Astrocyte (in vitro differentiated cells and primary cell): ENCODE measurements around the gene CACNA2D1. TPM values are rescaled to one million over a fixed set of nuclear protein-coding genes. Genes with fewer than 3 reads are reported as not detected.

Source experiments
- DNase-seq: peaks from one replicate; pipeline ENCODE4 v3.0.0-alpha.2; 2010; ENCODE audit warnings: low read depth
- FAIRE-seq: peaks from 2 replicates; lab custom pipeline; 2011; peaks lifted over from hg19 to GRCh38; lab: Jason Lieb, UNC
- H2AFZ ChIP-seq: 2 replicates; pipeline ENCODE4 v1.6.0; 2012; ENCODE audit warnings: low read depth, low read length, inconsistent platforms
- H3K27ac ChIP-seq: 2 replicates; pipeline ENCODE4 v1.5.1; 2011; ENCODE audit warnings: low read depth, low read length, inconsistent platforms
- H3K27me3 ChIP-seq: 2 replicates; pipeline ENCODE4 v1.6.0; 2011; ENCODE audit warnings: low read length, inconsistent platforms; ENCODE audit not compliant: insufficient read depth
- H3K36me3 ChIP-seq: 2 replicates; pipeline ENCODE4 v1.5.1; 2011; ENCODE audit warnings: low read length, inconsistent platforms; ENCODE audit not compliant: insufficient read depth
- H3K4me1 ChIP-seq: 2 replicates; pipeline ENCODE4 v1.5.1; 2011; ENCODE audit warnings: low read length, inconsistent platforms; ENCODE audit not compliant: insufficient read depth
- H3K4me2 ChIP-seq: 2 replicates; pipeline ENCODE4 v1.6.0; 2012; ENCODE audit warnings: low read length, inconsistent platforms
- H3K4me3 ChIP-seq: 2 replicates; pipeline ENCODE4 v1.5.1; 2011; ENCODE audit warnings: low read depth, mild to moderate bottlenecking, low read length, inconsistent platforms; ENCODE audit not compliant: insufficient read depth
- H3K79me2 ChIP-seq: 2 replicates; pipeline ENCODE4 v1.6.0; 2012; ENCODE audit warnings: mild to moderate bottlenecking, low read length, inconsistent platforms; ENCODE audit not compliant: insufficient read depth
- H3K9ac ChIP-seq: 2 replicates; pipeline ENCODE4 v1.6.0; 2012; ENCODE audit warnings: mild to moderate bottlenecking, low read length, inconsistent platforms
- H3K9me3 ChIP-seq: 2 replicates; pipeline ENCODE4 v1.5.1; 2012; ENCODE audit warnings: low read depth, mild to moderate bottlenecking, low read length, inconsistent platforms; ENCODE audit not compliant: insufficient read depth
- H4K20me1 ChIP-seq: 2 replicates; pipeline ENCODE4 v1.6.0; 2012; ENCODE audit warnings: low read length, inconsistent platforms; ENCODE audit not compliant: insufficient read depth
- H3K27ac Mint-ChIP-seq: one replicate; pipeline ENCODE4 v1.8.0; 2021; ENCODE audit warnings: mild to moderate bottlenecking, mixed read lengths; ENCODE audit not compliant: unreplicated experiment
- H3K27me3 Mint-ChIP-seq: one replicate; pipeline ENCODE4 v1.8.0; 2021; ENCODE audit warnings: low read depth, mixed read lengths; ENCODE audit not compliant: unreplicated experiment
- H3K36me3 Mint-ChIP-seq: one replicate; pipeline ENCODE4 v1.8.0; 2021; ENCODE audit warnings: low read depth, mixed read lengths; ENCODE audit not compliant: unreplicated experiment
- H3K4me1 Mint-ChIP-seq: one replicate; pipeline ENCODE4 v1.8.0; 2021; ENCODE audit warnings: low read depth, mixed read lengths; ENCODE audit not compliant: unreplicated experiment
- H3K4me3 Mint-ChIP-seq: one replicate; pipeline ENCODE4 v1.8.0; 2021; ENCODE audit warnings: mild to moderate bottlenecking, moderate library complexity, mixed read lengths; ENCODE audit not compliant: unreplicated experiment
- H3K9me3 Mint-ChIP-seq: one replicate; pipeline ENCODE4 v1.8.0; 2021; ENCODE audit warnings: mild to moderate bottlenecking, mixed read lengths; ENCODE audit not compliant: unreplicated experiment
- CTCF ChIP-seq: IDR thresholded peaks from 2 replicates; pipeline ENCODE4 v1.5.1; 2011; ENCODE audit warnings: low read depth, mild to moderate bottlenecking, inconsistent platforms, low read length, moderate library complexity; ENCODE audit not compliant: insufficient read depth
- EZH2 ChIP-seq: IDR thresholded peaks from 2 replicates; pipeline ENCODE4 v1.6.1; 2012; ENCODE audit warnings: mild to moderate bottlenecking, low read length, inconsistent platforms; ENCODE audit not compliant: insufficient read depth
- total RNA-seq: library from RNA; stranded (reverse); gene quantifications from 2 replicates; pipeline ENCODE4 v1.2.1, GENCODE V29; 2021

Gene CACNA2D1
- total RNA-seq, 1 donor from 2014 or later = 53.4 TPM

DNA sequence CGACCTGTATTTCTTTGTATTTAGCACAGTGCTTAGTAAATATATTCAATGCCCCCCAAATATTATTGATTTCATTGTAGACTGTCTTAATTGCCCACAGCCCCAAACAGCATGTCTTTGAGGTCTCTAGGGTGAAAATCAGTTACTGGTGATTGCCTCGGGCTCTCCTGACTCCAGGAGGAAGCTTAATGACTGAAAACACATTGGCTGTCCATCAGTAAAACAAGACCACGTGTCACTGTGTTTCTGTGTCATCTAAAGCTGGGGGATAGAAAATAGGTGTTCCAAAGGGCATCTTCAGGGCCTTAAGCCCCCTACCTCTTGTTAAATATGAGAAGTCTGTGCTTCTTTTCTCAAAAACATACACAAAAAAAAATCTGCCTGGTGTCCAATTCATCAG is 67.9 kb downstream of the CACNA2D1 start:
- Mint-ChIP-seq H3K27ac (no peak overlapping the region), H3K27me3 (no peaks in the 10 kb centered on the region), H3K36me3 (no peaks in the 10 kb centered on the region), H3K9me3 (no peaks in the 10 kb centered on the region), H3K4me3 (no peak overlapping the region), H3K4me1 (peaks cover 6% of the 10 kb centered on the region)
- H3K4me1 ChIP-seq = no peaks in the 10 kb centered on the region
- H3K9ac ChIP-seq = no peak overlapping the region
- no peak overlapping the region for H3K4me2 ChIP-seq
- no peak for DNase-seq
- H3K79me2 ChIP-seq = peaks cover 19% of the 10 kb centered on the region
- no peak for FAIRE-seq
- TF ChIP-seq CTCF (no peak), EZH2 (no peak)
- no peaks in the 10 kb centered on the region for H4K20me1 ChIP-seq
- H3K36me3 ChIP-seq = no peaks in the 10 kb centered on the region
- H2AFZ ChIP-seq = no peak overlapping the region
- no peaks in the 10 kb centered on the region for H3K27me3 ChIP-seq
- H3K9me3 ChIP-seq = no peaks in the 10 kb centered on the region
- H3K27ac ChIP-seq = no peak overlapping the region
- H3K4me3 ChIP-seq = no peak overlapping the region

DNA sequence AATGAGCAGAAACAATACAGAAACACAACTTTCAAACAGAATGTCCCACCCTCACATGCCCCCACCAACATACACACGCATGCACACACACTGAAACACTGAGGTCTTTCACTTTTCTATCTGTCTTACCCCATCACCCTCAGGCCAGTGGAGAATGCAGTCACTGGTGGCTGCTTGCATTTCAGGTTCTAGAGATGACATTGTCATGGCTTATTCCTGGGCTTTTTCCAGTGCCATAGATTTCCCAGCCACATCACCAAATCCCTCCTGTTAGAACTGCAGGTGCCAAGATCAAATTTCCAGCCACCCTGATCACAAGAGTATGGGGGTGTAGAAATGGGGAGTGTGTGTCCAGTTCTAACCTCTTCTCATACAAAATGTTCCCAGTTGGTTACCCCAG is 68.4 kb downstream of the CACNA2D1 start:
- no peak overlapping the region for H3K27ac Mint-ChIP-seq
- no peaks in the 10 kb centered on the region for H3K27me3 ChIP-seq
- no peak overlapping the region for H3K27ac ChIP-seq
- H3K36me3 Mint-ChIP-seq = no peaks in the 10 kb centered on the region
- no peaks in the 10 kb centered on the region for H3K27me3 Mint-ChIP-seq
- no peaks in the 10 kb centered on the region for H4K20me1 ChIP-seq
- peaks cover 6% of the 10 kb centered on the region for H3K4me1 Mint-ChIP-seq
- H3K9me3 ChIP-seq = no peaks in the 10 kb centered on the region
- H3K79me2 ChIP-seq = peaks cover 23% of the 10 kb centered on the region
- no peak overlapping the region for H3K4me2 ChIP-seq
- H3K4me3 ChIP-seq = no peak overlapping the region
- no peaks in the 10 kb centered on the region for H3K36me3 ChIP-seq
- no peaks in the 10 kb centered on the region for H3K4me1 ChIP-seq
- H3K9me3 Mint-ChIP-seq = no peaks in the 10 kb centered on the region
- no peak for TF ChIP-seq EZH2
- no peak for TF ChIP-seq CTCF
- no peak overlapping the region for H3K4me3 Mint-ChIP-seq
- FAIRE-seq (no peak), DNase-seq (no peak)
- no peak overlapping the region for H3K9ac ChIP-seq
- no peak overlapping the region for H2AFZ ChIP-seq

DNA sequence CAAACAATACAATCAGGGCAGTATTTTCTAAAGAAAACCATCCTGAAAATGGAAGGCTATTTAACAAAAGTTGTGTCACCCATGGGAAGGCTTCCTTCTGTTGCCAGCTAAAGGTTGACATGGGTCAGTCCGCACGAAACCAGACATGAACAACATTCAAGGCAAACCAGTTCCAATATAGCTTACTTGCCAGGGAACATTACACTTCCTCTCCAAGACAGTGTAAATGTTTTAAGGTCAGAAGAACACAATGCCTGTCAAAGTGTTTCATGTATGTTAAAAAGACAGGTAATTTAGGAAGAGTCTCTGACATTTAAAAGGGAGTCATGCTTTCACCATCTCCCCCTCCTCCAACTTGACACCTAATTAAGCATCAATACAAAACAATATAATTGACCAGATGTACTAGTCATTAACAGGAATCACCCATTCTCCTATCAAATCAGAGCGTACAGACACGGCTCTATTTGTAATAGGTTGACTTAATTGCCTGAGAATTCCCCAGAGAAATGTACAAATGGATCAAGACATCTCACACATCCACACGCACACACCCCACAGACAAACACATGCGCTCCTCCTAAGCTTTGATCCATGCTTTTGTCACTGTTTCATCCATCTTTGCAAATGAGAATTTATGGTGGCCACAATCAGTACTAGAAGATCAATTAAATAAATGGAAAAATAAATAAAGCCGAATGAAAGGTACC is 69.5 kb downstream of the CACNA2D1 start:
- no peaks in the 10 kb centered on the region for H3K36me3 ChIP-seq
- H3K9ac ChIP-seq = no peak overlapping the region
- H3K27ac ChIP-seq = no peak overlapping the region
- Mint-ChIP-seq H3K4me3 (no peak overlapping the region), H3K27ac (no peak overlapping the region), H3K27me3 (no peaks in the 10 kb centered on the region), H3K4me1 (peaks cover 9% of the 10 kb centered on the region), H3K36me3 (no peaks in the 10 kb centered on the region), H3K9me3 (no peaks in the 10 kb centered on the region)
- no peaks in the 10 kb centered on the region for H4K20me1 ChIP-seq
- H3K27me3 ChIP-seq = no peaks in the 10 kb centered on the region
- H3K79me2 ChIP-seq = peaks cover 26% of the 10 kb centered on the region
- no peaks in the 10 kb centered on the region for H3K4me1 ChIP-seq
- no peak overlapping the region for H3K4me3 ChIP-seq
- TF ChIP-seq CTCF (no peak), EZH2 (no peak)
- H3K9me3 ChIP-seq = no peaks in the 10 kb centered on the region
- no peak overlapping the region for H2AFZ ChIP-seq
- no peak for FAIRE-seq
- no peak for DNase-seq
- H3K4me2 ChIP-seq = no peak overlapping the region
